Heart left ventricle (tissue), 13 donors: Measurements from ENCODE around the gene TC2N.

Experiments
- CTCF ChIP-seq, 12 donors: fragments of 200-600 bp; sonication (generic) in 4 of 12; IDR thresholded peaks; one replicate each; pipeline versions ENCODE4 v1.5.0 to v1.8.0; 2018 to 2022; ENCODE audit warnings: antibody characterized with exemption in 12 of 12, mild to moderate bottlenecking in 5 of 12
- POLR2A ChIP-seq, 2 donors: fragments of 450-650 bp; IDR thresholded peaks; one replicate each; pipeline ENCODE4 v1.6.1; 2017; ENCODE audit warnings: antibody characterized with exemption in 2 of 2, mild to moderate bottlenecking in 2 of 2, moderate library complexity in 2 of 2
- donor health status: ischemic (EF 13 %, LVEDD 7.1; RV severe dilation, severe dysfunction).
- donor health status: DM: no; HTN: yes; CAD: no.
- donor health status: DM: no; HTN: no; CAD: no.
- donor health status: ischemic (EF 25% LVEDD 6.9; RV normal size, moderate dysfunction).
- donor health status: ischemic (EF 25% LVEDD 5.7; RV mildly dilated, moderate dysfunction).
- donor health status: ischemic (EF 35%, LVEDD 5.7; RV mildly dilated, moderate dysfunction).
- donor health status: nonischemic (EF 11% LVEDD 7.7; RV severe dilation, severe dysfunction).
- donor health status: DM: yes; HTN: yes; CAD: no.
- donor health status: PGD.
- donor health status: ischemic (EF 29% LVEDD 5.4; RV normal size, mild dysfunction).
- donor health status: nonischemic (EF 23%, LVEDD 6.1; RV moderate dilation, normal function).

GRCh38 chr14:91888641-91889476 is 21.5 kb upstream of the TC2N start:
- no peak for TF ChIP-seq CTCF (IDR thresholded peaks at IDR 0.05)
- no peak for TF ChIP-seq POLR2A (IDR thresholded peaks at IDR 0.05)
